KMS-11 (cell line): ENCODE data around the gene HINT1.

Source experiments
- H2AFZ ChIP-seq: fragments of 200-600 bp; sonication (generic); 2 replicates; pipeline ENCODE4 v1.6.1; 2016; ENCODE audit warnings: antibody characterized with exemption, mixed run types, low read depth
- H3K27ac ChIP-seq: fragments of 200-600 bp; sonication (generic); 2 replicates; pipeline ENCODE4 v1.6.1; 2016; ENCODE audit warnings: mild to moderate bottlenecking, mixed run types
- H3K27me3 ChIP-seq: fragments of 200-600 bp; sonication (generic); 2 replicates; pipeline ENCODE4 v1.6.1; 2017; ENCODE audit warnings: mild to moderate bottlenecking, low read depth, mixed run types, moderate library complexity; ENCODE audit not compliant: insufficient read depth
- H3K36me3 ChIP-seq: fragments of 200-600 bp; sonication (generic); 2 replicates; pipeline ENCODE4 v1.6.1; 2017; ENCODE audit warnings: mild to moderate bottlenecking, mixed run types; ENCODE audit not compliant: insufficient read depth
- H3K4me1 ChIP-seq: fragments of 200-600 bp; sonication (generic); 2 replicates; pipeline ENCODE4 v1.6.1; 2016; ENCODE audit warnings: mild to moderate bottlenecking, low read depth, mixed run types; ENCODE audit not compliant: poor library complexity, severe bottlenecking
- H3K4me2 ChIP-seq: fragments of 200-600 bp; sonication (generic); 2 replicates; pipeline ENCODE4 v1.7.0; 2016; ENCODE audit warnings: mild to moderate bottlenecking, mixed run types
- H3K4me3 ChIP-seq: fragments of 200-600 bp; sonication (generic); IDR thresholded peaks from 2 replicates; pipeline ENCODE4 v1.6.1; 2017; ENCODE audit warnings: low read depth, low read length, mixed read lengths; ENCODE audit not compliant: insufficient read depth
- H3K79me2 ChIP-seq: fragments of 200-600 bp; sonication (generic); 2 replicates; pipeline ENCODE4 v1.6.1; 2016; ENCODE audit warnings: low read depth, mixed run types; ENCODE audit not compliant: insufficient read depth
- H3K9ac ChIP-seq: fragments of 200-600 bp; sonication (generic); 2 replicates; pipeline ENCODE4 v1.6.1; 2016; ENCODE audit warnings: mild to moderate bottlenecking, mixed run types
- H4K20me1 ChIP-seq: fragments of 200-600 bp; sonication (generic); 2 replicates; pipeline ENCODE4 v1.6.1; 2016; ENCODE audit warnings: mild to moderate bottlenecking, mixed run types; ENCODE audit not compliant: insufficient read depth
- TF ChIP-seq, protein P1 (sequence below): fragments of 200-600 bp; sonication (generic); conservative IDR thresholded peaks from 2 replicates; pipeline ENCODE4 v1.6.1; 2017; ENCODE audit warnings: low read depth, mild to moderate bottlenecking, antibody characterized with exemption, low read length, moderate library complexity, mixed read lengths

The HINT1 gene

GRCh38 chr5:131151216-131151615 is 13.8 kb downstream of the HINT1 start:
- H3K27me3 ChIP-seq = no peaks in the 10 kb centered on the region
- no peak overlapping the region for H2AFZ ChIP-seq
- H3K4me1 ChIP-seq = no peaks in the 10 kb centered on the region
- no peaks in the 10 kb centered on the region for H3K79me2 ChIP-seq
- no peaks in the 10 kb centered on the region for H4K20me1 ChIP-seq
- no peak overlapping the region for H3K9ac ChIP-seq
- no peaks in the 10 kb centered on the region for H3K36me3 ChIP-seq
- H3K4me2 ChIP-seq = no peak overlapping the region
- no peak overlapping the region for H3K27ac ChIP-seq
- TF ChIP-seq, protein P1, sequence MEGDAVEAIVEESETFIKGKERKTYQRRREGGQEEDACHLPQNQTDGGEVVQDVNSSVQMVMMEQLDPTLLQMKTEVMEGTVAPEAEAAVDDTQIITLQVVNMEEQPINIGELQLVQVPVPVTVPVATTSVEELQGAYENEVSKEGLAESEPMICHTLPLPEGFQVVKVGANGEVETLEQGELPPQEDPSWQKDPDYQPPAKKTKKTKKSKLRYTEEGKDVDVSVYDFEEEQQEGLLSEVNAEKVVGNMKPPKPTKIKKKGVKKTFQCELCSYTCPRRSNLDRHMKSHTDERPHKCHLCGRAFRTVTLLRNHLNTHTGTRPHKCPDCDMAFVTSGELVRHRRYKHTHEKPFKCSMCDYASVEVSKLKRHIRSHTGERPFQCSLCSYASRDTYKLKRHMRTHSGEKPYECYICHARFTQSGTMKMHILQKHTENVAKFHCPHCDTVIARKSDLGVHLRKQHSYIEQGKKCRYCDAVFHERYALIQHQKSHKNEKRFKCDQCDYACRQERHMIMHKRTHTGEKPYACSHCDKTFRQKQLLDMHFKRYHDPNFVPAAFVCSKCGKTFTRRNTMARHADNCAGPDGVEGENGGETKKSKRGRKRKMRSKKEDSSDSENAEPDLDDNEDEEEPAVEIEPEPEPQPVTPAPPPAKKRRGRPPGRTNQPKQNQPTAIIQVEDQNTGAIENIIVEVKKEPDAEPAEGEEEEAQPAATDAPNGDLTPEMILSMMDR = no peak
- H3K4me3 ChIP-seq = no peak overlapping the region

DNA sequence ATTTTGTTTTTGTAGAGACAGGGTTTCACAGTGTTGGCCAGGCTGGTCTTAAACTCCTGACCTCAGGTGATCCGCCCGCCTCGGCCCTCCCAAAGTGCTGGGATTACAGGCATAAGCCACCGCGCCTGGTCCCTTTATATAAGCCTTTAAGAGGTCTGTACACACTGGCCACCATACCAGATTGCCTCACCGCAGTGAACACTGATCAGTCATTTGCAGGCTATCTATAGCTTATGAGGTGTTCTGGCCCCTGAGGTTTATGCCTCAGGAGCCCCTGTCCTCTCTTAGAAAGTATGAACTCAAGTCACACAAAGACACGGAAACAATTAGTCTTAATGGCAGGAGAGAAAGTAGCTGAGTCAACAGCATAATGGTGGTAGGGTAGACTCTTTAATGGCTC is 14.6 kb downstream of the HINT1 start:
- Histone ChIP-seq H3K36me3 (no peaks in the 10 kb centered on the region), H3K27me3 (no peaks in the 10 kb centered on the region), H4K20me1 (no peaks in the 10 kb centered on the region), H3K9ac (no peak overlapping the region), H3K79me2 (no peaks in the 10 kb centered on the region), H3K4me2 (no peak overlapping the region), H2AFZ (no peak overlapping the region), H3K4me3 (no peak overlapping the region), H3K4me1 (no peaks in the 10 kb centered on the region), H3K27ac (no peak overlapping the region)
- TF ChIP-seq, protein P1 = no peak

DNA sequence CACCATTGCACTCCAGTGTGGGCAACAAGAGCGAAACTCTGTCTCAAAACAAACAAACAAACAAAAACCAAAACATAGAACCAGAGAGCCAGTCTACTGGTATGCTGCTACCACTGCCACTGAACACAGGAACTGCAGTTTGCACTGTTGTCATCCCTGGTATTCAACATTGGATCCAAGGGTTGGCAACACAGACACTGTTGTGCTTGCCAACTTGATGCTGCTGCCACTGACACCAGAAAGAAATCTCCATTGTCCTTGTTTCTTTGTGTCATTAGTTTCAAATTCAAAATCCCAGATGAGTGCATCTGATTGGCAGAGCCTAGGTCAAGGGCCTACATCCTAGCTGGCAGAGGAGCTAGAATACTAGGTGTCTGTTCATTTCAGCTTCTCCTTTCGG is 16.2 kb downstream of the HINT1 start:
- H3K36me3 ChIP-seq = no peaks in the 10 kb centered on the region
- no peaks in the 10 kb centered on the region for H4K20me1 ChIP-seq
- H3K79me2 ChIP-seq = no peaks in the 10 kb centered on the region
- no peak overlapping the region for H3K4me2 ChIP-seq
- no peak overlapping the region for H3K9ac ChIP-seq
- TF ChIP-seq, protein P1 = no peak
- H3K27ac ChIP-seq = no peak overlapping the region
- no peaks in the 10 kb centered on the region for H3K4me1 ChIP-seq
- H3K4me3 ChIP-seq = no peak overlapping the region
- H3K27me3 ChIP-seq = no peaks in the 10 kb centered on the region
- H2AFZ ChIP-seq = no peak overlapping the region

- H4K20me1 ChIP-seq = no peaks in the 10 kb centered on the region
Observed at GRCh38 chr5:131147258-131147657, 17.8 kb downstream of the HINT1 start.

More at GRCh38 chr5:131147258-131147657, 17.8 kb downstream of the HINT1 start:
- H3K27ac ChIP-seq = no peak overlapping the region
- H3K36me3 ChIP-seq = no peaks in the 10 kb centered on the region
- no peak overlapping the region for H3K4me2 ChIP-seq
- H3K9ac ChIP-seq = no peak overlapping the region
- H3K4me1 ChIP-seq = peaks cover 5% of the 10 kb centered on the region
- no peaks in the 10 kb centered on the region for H3K79me2 ChIP-seq
- H3K4me3 ChIP-seq = no peak overlapping the region
- TF ChIP-seq, protein P1 = no peak
- no peaks in the 10 kb centered on the region for H3K27me3 ChIP-seq
- no peak overlapping the region for H2AFZ ChIP-seq
